Measurements from ENCODE around the gene RSRC1.

DNA sequence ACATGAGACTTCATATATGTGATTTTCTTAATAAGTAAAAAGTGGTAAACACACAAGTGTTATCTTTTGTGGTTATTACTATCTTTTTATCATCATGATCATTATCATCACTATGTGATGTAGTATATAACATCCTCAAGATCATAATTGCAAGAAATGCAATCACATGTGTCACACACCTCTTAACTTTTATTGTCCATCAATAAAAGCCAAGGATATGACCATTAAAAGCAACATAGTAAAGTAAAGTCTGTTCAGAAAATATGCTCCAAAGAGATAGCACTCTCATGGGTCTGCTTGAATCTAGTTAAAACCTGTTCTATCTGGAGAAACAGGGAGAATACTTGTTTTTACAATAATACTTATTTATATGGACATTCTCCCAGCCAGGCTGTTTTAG lies 308.1 kb downstream of the RSRC1 start:
- TF ChIP-seq, protein P1, sequence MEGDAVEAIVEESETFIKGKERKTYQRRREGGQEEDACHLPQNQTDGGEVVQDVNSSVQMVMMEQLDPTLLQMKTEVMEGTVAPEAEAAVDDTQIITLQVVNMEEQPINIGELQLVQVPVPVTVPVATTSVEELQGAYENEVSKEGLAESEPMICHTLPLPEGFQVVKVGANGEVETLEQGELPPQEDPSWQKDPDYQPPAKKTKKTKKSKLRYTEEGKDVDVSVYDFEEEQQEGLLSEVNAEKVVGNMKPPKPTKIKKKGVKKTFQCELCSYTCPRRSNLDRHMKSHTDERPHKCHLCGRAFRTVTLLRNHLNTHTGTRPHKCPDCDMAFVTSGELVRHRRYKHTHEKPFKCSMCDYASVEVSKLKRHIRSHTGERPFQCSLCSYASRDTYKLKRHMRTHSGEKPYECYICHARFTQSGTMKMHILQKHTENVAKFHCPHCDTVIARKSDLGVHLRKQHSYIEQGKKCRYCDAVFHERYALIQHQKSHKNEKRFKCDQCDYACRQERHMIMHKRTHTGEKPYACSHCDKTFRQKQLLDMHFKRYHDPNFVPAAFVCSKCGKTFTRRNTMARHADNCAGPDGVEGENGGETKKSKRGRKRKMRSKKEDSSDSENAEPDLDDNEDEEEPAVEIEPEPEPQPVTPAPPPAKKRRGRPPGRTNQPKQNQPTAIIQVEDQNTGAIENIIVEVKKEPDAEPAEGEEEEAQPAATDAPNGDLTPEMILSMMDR (IDR thresholded peaks at IDR 0.05; ENCODE audit: low read depth, low read length) = no peak
- TF ChIP-seq EZH2phosphoT487 (IDR thresholded peaks at IDR 0.05; ENCODE audit: low read depth) = no peak
